Limb (tissue), 2 donors: ENCODE measurements around the gene FSTL1.

Experiments
- DNase-seq, 2 donors: peaks; one replicate each; pipeline ENCODE4 v3.0.0-alpha.2; 2016; ENCODE audit errors: extremely low spot score in 2 of 2

The FSTL1 gene

GRCh38 chr3:120355486-120355885 is 95.3 kb downstream of the FSTL1 start:
- DNase-seq, result no peak

DNA sequence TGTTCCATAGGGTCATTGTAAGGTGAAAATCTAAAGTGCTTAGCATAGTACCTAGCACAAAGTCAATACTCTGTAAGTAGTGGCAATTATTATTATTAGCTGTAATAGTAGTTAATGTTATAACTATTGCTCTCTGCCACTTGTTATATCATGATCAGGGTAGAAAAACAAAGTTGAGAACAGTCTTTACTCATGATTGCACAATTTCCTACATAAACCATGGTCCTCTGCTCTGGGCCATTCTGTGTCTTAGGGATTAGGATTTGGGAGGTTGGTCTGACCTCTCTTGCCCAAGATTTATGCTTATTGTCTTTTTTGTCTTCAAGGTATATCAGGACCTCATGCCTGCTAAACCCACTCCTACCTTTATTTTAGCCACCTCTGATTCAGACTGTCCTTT is 97.3 kb downstream of the FSTL1 start:
- no peak for DNase-seq

GRCh38 chr3:120352017-120352416 is 98.8 kb downstream of the FSTL1 start:
- no peak for DNase-seq

- peak; percentile 3 to 29 for DNase-seq
These were observed 100.3 kb downstream of the FSTL1 start for GRCh38 chr3:120350401-120350941.

GRCh38 chr3:120349855-120350125 is 101.0 kb downstream of the FSTL1 start:
- DNase-seq, result no peak

GRCh38 chr3:120348991-120349854 is 101.6 kb downstream of the FSTL1 start, which contains the start of gene LRRC58:
TSS of gene LRRC58 (minus strand) at chr3:120349354. CDS start at chr3:120349243, 111 bp downstream.
- peak; percentile 89 to 94 for DNase-seq

- peak in 1 of 2 donors; percentile 50 for DNase-seq
These were observed 102.5 kb downstream of the FSTL1 start for GRCh38 chr3:120348065-120348990.

GRCh38 chr3:120344349-120344748 is 106.4 kb downstream of the FSTL1 start:
- no peak for DNase-seq
